ENCODE results near the gene P4HB.

The P4HB gene

GRCh38 chr17:81905424-81905875 is 45.1 kb upstream of the P4HB start:
- H4K20me1 ChIP-seq (ENCODE audit: insufficient read depth, low read length) = no peaks in the 10 kb centered on the region
- H3K4me3 ChIP-seq (ENCODE audit: low read length) = no peak overlapping the region
- no peaks in the 10 kb centered on the region for H3K9me3 ChIP-seq (replicated peaks; ENCODE audit: insufficient read depth, low read length)
- DNase-seq = no peak
- no peaks in the 10 kb centered on the region; the same call in 1 of the 2 replicates for H3K27me3 ChIP-seq (replicated peaks; ENCODE audit: insufficient read depth, low read length)
- no peak overlapping the region for H3K4me2 ChIP-seq (ENCODE audit: low read depth, low read length)
- H3K79me2 ChIP-seq (ENCODE audit: low read length) = peaks cover 14% of the 10 kb centered on the region
- H3K9ac ChIP-seq (ENCODE audit: low read length) = no peak overlapping the region
- H3K36me3 ChIP-seq (replicated peaks; ENCODE audit: insufficient read depth, low read length) = no peaks in the 10 kb centered on the region
- TF ChIP-seq EZH2 (optimal IDR thresholded peaks at IDR 0.05; ENCODE audit: low read depth, low read length) (no peak), EZH2phosphoT487 (IDR thresholded peaks at IDR 0.05; ENCODE audit: low read length) (no peak), CTCF (IDR thresholded peaks at IDR 0.05; ENCODE audit: low read length) (no peak)
- peaks cover 7% of the 10 kb centered on the region for H3K4me1 ChIP-seq (ENCODE audit: low read length)
- H3K9me2 ChIP-seq (replicated peaks; ENCODE audit: insufficient read depth, low read length) = no peaks in the 10 kb centered on the region
- no peaks in the 10 kb centered on the region; the same call in 1 of the 2 replicates for H3F3A ChIP-seq (ENCODE audit: insufficient read depth, low read length)
- H3K27ac ChIP-seq (ENCODE audit: low read length) = no peak overlapping the region
- no peak overlapping the region for H2AFZ ChIP-seq (ENCODE audit: low read length)

DNA sequence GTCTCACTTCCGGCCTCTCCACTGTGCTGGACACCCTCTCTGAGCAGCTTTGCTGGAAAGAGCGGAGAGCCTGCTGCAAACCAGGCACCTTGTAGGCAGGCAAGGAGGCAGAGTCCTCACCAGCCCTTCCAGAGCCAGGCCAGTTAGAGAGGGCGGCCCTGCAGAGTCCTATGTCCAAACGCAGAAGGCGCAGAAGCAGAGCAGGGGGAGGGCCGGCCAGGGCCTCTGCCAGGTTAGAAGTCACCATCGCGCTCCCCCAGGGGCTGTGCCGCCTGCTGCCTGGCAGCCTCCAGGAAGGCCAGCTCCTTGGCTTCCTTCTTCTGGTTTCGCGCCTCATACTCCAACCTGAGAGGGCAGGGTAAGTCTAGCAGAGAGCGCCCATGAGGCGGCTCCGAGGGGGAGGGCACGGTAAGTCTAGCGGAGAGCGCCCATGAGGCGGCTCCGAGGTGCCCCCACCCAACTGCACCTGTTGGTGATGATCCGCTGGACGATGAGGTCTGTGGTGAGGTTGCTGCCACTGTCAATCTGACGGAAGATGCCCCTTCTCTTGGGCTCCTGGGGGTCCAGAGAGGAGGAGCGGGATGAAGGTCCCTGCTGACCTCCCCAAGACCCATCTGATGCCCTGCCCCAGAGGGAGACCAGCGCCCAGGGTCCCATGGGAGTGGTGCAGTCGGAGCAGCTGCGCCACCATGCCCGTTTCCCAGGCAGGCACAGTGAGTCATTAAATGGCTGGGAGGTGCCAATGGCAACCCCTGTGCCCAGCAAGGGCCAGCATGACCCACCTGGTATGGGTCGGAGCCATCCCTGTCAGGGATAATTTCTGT is 44.5 kb upstream of the P4HB start:
- no peaks in the 10 kb centered on the region for H4K20me1 ChIP-seq (ENCODE audit: insufficient read depth, low read length)
- no peaks in the 10 kb centered on the region; the same call in 1 of the 2 replicates for H3K27me3 ChIP-seq (replicated peaks; ENCODE audit: insufficient read depth, low read length)
- H3K4me1 ChIP-seq (ENCODE audit: low read length) = peaks cover under 1% of the 10 kb centered on the region; the same call in 1 of the 2 replicates
- peaks cover 8% of the 10 kb centered on the region; the same call in 1 of the 2 replicates for H3K79me2 ChIP-seq (ENCODE audit: low read length)
- H3K9me3 ChIP-seq (replicated peaks; ENCODE audit: insufficient read depth, low read length) = no peaks in the 10 kb centered on the region
- no peak overlapping the region for H3K4me2 ChIP-seq (ENCODE audit: low read depth, low read length)
- no peak overlapping the region for H3K9ac ChIP-seq (ENCODE audit: low read length)
- TF ChIP-seq CTCF (IDR thresholded peaks at IDR 0.05; ENCODE audit: low read length) (no peak), EZH2 (optimal IDR thresholded peaks at IDR 0.05; ENCODE audit: low read depth, low read length) (no peak), EZH2phosphoT487 (IDR thresholded peaks at IDR 0.05; ENCODE audit: low read length) (no peak)
- H2AFZ ChIP-seq (ENCODE audit: low read length) = no peak overlapping the region
- H3K4me3 ChIP-seq (ENCODE audit: low read length) = no peak overlapping the region
- no peak for DNase-seq
- no peak overlapping the region for H3K27ac ChIP-seq (ENCODE audit: low read length)
- H3K36me3 ChIP-seq (replicated peaks; ENCODE audit: insufficient read depth, low read length) = no peaks in the 10 kb centered on the region
- H3F3A ChIP-seq (ENCODE audit: insufficient read depth, low read length) = no peaks in the 10 kb centered on the region
- H3K9me2 ChIP-seq (replicated peaks; ENCODE audit: insufficient read depth, low read length) = no peaks in the 10 kb centered on the region

DNA sequence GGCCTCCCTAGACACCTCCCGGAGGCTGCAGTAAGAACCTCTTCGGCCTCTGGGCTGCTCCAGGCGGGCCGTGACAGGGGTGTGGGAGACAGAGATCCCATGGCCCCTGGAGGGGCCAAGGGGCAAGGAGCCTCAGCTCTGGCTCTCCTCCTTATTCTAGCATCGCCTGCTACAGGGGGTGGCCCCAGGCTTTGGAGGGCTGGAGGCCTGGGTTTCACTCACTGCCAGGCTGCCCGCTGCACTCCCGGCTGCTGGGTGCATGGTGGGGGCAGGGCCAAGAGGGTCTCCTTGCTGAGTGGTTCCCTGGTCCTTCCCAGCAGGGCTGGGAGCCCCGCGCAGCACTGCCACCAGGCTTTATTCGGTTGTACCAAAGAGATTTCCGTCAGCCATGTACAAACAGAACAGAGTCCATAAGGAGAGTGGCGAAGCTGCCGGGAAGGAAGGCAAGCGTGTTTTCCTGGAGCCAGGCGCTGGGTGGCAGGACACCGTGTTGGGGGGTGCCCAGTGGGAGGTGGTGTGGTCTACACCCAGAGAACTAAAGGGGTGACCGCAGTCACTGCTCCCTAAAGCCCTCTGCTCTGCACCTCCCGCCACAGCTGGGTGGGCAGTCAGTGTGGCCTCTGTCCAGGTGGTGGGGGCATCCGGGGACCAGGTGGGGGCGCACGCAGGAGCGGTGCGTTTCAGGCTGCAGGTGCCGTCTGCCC is 43.7 kb upstream of the P4HB start:
- Histone ChIP-seq H3K79me2 (ENCODE audit: low read length) (0 out of 2 replicates have a peak, but pooled peaks cover under 1% of the 10 kb centered on the region), H3K9me3 (replicated peaks; ENCODE audit: insufficient read depth, low read length) (no peaks in the 10 kb centered on the region), H3F3A (ENCODE audit: insufficient read depth, low read length) (no peaks in the 10 kb centered on the region), H3K36me3 (replicated peaks; ENCODE audit: insufficient read depth, low read length) (no peaks in the 10 kb centered on the region), H4K20me1 (ENCODE audit: insufficient read depth, low read length) (no peaks in the 10 kb centered on the region), H3K9ac (ENCODE audit: low read length) (no peak overlapping the region), H2AFZ (ENCODE audit: low read length) (no peak overlapping the region), H3K9me2 (replicated peaks; ENCODE audit: insufficient read depth, low read length) (no peaks in the 10 kb centered on the region), H3K4me3 (ENCODE audit: low read length) (no peak overlapping the region), H3K4me2 (ENCODE audit: low read depth, low read length) (no peak overlapping the region), H3K27me3 (replicated peaks; ENCODE audit: insufficient read depth, low read length) (no peaks in the 10 kb centered on the region; the same call in 1 of the 2 replicates), H3K27ac (ENCODE audit: low read length) (no peak overlapping the region), H3K4me1 (ENCODE audit: low read length) (no peaks in the 10 kb centered on the region)
- no peak for TF ChIP-seq EZH2 (optimal IDR thresholded peaks at IDR 0.05; ENCODE audit: low read depth, low read length)
- no peak for TF ChIP-seq EZH2phosphoT487 (IDR thresholded peaks at IDR 0.05; ENCODE audit: low read length)
- TF ChIP-seq CTCF (IDR thresholded peaks at IDR 0.05; ENCODE audit: low read length) = no peak
- DNase-seq = no peak
